C1 segment of cervical spinal cord (tissue), 14 donors: ENCODE measurements around the gene EHMT1.

Source experiments
- DNase-seq, 14 donors: peaks; one replicate each; lab custom pipeline; 2025; lab: John Stamatoyannopoulos, UW

Gene EHMT1

DNA sequence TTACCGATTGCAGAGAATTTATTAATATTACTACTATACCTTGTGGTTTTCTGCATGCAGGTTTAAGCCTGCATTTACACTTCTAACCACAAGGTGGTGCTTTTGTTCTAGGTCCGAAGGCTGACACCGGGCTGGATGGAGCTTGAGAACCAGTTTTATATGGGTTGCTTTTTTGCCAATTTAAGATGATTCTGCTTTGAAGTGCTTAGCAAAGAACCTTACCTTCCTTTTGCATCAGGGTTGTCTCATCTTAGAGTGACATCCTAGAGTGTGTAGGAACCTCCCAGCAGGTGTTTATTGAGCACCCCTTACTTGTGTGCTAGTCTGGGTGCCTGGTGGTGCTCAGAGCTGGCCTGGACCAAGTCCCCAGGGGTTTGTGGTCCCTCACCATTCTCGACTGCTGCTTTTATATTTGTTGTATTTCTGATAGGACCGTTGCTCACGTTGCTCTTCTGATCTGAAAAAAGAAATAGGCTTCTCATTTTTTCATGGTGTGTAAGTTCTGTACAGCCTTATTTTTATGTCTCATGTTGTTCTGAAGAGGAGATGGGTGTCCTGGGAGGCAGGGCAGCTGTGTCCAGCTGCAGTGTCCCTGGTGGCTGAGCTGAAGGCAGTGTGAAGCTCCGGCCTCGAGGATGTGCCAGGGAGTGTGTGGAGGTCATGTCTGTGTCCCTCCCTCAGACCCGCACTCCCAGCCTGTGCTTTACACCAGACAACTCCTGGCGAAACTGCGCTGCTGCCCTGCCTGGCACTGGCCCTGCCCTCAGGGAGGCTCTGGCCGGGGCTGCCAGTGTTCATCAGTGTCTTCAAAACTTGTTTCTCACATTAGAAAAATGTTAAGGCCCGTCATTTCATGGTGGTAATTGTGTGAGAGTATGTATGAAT, 54.3 kb downstream of the EHMT1 start:
- peak in 3 of 14 donors; percentile 27 to 56 (median 46) for DNase-seq

DNA sequence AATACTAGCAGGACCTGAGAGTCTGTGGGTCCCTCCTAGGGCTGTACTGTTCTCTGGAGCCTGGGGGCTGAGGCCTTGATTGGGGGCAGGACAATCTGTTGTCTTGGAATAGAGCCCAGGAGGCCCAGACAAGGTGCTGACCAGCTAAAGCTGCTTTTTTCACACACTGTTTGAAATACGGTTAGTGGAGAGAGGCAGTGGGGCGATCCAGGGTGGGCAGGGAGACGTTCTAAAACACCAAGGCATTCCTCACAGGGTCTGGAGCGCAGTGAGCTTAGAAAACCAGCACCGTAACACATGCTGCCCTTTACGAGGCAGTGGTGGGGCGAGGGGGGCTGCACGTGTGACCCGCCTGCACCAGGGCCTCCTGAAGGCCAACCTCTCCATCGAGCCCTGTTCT, 55.1 kb downstream of the EHMT1 start:
- DNase-seq = peak in 1 of 14 donors; percentile 60

DNA sequence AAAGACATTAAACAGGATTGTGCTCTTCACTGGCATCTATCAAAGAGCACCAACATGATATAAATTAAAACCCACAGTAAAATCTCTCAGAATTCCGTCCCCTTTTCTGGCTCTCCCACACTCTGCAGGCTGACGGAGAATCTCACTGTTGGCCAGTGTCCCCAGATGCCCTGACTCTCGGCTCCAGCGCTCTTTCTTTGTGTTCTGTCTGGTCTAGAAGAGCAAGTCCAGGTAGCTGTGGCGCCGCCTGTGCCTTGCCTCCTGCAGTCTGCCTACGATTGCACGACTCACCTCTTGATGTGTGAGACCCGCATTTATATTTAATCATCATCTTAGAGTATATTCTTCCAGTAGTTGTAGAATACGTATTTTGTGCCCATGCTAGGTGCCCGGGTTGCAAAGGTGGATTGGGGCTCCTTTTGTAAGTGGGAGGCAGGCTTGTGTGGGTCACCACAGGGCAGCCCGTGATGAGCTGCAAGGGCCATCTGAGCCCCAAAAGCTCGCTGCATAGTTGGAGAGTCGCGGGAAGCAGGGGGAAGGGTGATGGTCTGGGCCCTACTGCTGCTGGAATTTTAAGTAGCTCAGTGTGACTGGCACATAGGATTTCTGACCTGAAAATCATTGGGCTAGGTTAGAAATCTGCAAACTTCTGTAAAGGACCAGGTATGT, 55.6 kb downstream of the EHMT1 start:
- DNase-seq = peak in 1 of 14 donors; percentile 48

- no peak for DNase-seq
Measured at GRCh38 chr9:137674976-137675320, 56.1 kb downstream of the EHMT1 start.

DNA sequence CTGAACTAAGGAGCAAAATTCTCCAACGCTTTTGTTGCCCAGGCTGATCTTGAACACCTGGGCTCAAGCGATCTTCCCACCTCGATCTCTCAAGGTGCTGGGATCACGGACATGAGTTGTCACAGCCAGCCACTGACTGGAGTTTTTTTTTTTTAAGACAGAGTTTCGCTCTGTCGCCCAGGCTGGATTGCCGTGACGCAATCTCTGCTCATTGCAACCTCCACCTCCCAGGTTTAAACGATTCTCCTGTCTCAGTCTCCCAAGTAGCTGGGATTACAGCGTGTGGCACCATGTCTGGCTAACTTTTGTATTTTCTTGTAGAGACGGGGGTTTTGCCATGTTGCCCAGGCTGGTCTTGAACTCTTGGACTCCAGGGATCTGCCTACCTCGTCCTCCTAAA, 58.2 kb downstream of the EHMT1 start:
- no peak for DNase-seq

DNA sequence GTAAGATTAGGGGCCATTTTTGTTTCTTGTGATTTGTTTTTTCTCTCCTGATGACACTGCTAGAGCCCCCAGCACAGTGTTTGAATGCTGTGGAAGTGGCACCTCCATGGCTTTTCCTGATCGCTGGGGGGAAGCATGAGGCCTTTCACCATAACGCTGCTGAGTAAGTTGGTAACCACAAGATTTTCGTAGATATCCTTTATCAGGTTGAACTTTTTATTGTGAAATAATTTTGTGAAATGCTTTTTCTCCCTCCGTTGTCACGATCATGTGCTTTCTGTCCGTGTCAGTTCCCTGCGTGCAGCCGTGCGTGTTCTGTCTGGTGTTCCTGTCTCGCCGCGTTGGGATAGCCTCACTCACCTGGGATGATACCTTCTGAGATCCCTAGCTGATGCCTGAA, 59.4 kb downstream of the EHMT1 start:
- DNase-seq = no peak

GRCh38 chr9:137679249-137679648, 60.4 kb downstream of the EHMT1 start:
- DNase-seq = no peak

DNA sequence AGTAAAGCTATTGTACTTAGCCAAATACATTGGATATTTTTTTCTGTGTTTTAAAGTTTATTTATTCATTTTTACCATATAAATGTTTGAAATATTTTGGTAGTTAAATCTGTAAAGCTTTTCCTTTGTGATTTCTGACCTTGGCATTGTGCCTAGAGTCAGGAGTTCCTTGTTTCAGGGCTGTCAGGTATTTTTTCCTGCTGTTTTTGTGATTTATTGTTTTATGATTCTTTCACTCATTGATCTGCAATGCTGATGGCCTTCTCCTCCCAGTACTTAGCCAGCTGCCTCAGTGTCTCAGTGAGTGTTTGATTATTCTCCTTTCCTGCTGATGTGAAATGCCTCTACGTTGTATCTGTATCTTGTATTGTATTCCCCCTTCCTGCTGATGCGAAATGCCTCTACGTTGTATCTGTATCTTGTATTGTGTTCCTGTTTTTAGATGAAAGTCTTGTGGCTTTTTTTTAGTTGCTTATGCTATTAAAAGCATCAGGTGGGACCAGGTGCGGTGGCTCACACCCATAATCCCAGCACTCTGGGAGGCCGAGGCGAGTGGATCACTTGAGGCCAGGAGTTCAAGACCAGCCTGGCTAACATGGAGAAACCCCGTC, 61.0 kb downstream of the EHMT1 start:
- no peak for DNase-seq

DNA sequence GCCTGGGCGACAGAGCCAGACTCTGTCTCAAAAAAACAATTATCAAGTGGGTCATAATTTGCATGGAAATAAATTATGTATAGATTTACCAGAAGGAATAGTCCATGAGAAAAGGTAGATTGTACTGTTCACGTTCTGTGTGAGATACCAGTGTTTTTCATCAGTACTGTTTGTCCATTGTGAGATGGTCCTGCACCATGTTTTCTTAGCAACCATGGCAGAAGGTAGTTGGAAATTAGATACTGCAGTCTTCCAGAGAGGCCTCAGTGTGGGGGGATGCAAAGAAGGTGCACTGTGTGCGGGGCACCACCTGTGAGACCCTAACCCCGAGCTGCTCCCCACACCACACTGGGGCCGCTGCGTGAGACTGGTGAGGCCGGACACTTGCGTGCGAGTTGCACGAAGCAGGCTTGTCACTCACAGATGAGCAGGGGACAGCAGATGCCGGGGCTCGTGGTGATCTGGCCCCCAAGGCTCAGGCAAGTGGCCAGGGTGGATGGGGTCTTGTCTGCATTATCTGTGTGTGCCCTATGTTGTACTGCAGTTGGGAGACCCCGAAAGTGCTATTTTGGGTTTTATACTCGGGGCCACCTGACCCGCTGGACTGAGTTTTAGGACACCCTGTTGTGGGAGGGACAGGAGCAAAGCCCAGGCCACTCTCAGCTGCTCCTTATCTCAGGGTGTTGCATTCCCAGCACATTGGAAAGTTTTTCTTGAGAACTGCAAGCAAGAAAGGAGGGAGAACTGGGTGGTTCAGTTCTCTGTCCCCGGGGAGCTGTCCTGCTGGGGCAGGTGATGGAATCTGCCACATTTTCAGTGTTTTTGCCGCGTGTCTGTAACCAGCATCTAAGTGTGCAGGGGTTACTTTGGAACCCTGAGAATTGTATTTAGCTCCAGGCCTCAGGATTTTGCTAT, 61.9 kb downstream of the EHMT1 start:
- no peak for DNase-seq

GRCh38 chr9:137682428-137683105, 63.8 kb downstream of the EHMT1 start:
- no peak for DNase-seq

DNA sequence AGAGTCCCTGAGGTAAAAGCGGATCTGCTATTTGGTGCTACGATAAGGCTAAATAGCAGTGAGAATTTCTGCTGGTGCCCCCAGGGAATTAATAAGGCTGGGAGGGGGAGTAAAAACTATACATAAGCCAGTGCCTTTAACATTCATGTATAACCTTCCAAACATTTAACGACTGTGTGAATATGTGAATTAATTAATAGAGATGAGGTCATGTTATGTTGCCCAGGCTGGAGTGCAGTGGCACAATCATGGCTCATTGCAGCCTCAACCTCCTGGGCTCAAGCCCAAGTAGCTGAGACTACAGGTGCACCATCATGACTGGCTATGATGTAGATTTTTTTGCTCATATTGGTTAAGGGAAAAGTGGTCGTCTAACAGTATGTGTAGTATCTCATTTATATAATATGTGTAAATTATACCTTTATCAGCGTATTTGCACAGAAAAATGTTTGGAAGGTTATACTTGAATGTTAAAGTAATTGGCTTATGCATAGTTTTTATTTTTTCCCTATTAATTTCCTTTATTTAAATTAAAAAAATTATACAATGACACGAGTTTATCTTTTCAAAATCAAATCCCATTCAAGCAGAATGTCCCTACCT, 64.6 kb downstream of the EHMT1 start:
- no peak for DNase-seq

DNA sequence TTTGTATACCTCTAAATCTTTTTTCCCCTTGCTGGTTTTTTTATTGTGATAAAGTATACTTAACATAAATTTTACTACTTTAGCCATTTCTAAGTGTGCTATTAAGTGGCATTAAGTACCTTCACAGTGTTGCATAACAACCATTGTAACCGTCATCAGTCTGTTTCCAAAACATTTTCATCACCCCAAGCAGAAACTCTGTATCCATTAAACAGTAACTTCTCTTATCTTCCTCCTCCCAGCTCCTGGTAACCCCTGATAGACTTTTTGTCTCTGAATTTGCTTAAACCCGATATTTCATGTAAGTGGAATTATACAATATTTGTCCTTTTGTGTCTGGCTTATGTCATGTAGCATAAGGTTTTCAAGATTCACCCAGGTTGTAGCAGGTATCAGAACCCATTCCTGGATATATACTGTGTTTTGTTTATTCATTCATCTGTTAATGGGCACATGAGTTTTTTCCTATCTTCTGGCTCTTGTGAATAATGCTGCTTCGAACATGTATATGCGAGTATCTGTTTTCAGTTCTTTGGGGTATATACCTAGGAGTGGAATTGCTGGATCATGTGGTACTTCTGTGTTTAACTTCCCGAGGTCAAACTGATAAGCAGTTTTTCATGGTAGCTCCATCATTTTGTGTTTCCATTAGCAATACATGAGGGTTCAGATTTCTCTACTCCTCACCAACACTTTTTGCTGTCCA, 66.4 kb downstream of the EHMT1 start:
- DNase-seq = no peak

- DNase-seq = no peak
Measured at GRCh38 chr9:137685741-137686420, 67.1 kb downstream of the EHMT1 start.

GRCh38 chr9:137688261-137688660, 69.5 kb downstream of the EHMT1 start:
- no peak for DNase-seq

DNA sequence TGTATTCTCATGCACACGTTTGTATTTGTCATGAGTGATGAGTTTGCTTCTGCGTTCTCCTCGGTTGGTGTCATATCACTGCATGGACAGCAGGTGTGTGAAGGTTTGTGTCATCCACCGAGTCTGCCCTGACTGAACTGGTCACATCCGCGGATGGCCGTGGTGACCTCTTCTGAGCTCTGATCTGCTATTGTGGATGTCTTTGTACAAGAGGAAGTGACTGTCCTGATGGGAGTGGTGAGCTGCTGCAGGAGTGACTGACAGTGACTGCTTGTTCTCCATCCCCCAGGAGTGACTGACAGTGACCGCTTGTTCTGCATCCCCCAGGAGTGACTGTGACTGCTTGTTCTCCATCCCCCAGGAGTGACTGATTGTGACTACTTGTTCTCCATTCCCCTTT, 69.9 kb downstream of the EHMT1 start:
- peak in 3 of 14 donors; percentile 12 to 44 (median 21) for DNase-seq

DNA sequence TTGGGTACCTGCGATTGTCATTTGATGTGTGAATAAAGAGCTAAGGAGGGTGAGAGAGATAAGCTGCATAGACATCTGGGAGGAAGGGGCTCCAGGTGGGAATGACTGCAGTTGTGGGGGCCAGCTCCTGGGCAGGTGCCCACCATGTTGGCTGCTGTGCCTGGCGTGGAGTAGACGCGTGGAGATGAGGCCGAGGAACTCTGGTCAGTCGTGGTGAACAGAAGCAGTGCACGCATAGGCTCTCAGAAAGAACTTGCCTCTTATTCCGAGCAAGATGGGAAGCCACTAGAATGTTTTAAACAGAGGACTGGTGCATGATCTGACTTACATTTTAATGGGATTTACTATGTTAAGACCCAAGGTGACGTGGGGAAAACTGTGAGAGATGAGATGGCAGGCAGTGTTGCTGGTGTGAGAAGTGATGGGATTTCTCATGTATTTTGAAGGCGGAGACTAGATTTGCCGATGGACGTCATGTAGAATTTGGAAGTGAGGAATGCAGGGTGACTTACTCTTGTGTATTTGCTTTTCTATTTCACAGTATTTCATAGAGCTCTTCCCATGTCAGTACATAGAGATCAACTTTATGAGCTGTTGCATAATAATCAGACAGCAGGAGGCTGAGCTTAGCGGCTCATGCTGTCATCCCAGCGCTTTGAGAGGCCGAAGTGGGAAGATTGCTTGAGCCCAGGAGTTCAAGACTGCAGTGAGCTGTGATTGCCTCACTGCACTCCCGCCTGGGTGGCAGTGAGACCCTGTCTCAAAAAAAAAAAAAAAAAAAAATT, 71.1 kb downstream of the EHMT1 start:
- DNase-seq = no peak

GRCh38 chr9:137690930-137691645, 72.3 kb downstream of the EHMT1 start:
- no peak for DNase-seq
